Measurements from ENCODE around the gene C17orf100. TPM values are rescaled to one million over a fixed set of nuclear protein-coding genes. Genes with fewer than 3 reads are reported as not detected.

Gene C17orf100
- total and polyA plus RNA-seq, 4 donors, result 0.56 to 33.2 (median 2.7) TPM

GRCh38 chr17:6611231-6611630, 40.3 kb upstream of the C17orf100 start:
- Histone ChIP-seq H3K36me3 (ENCODE audit: control insufficient read depth in 4 of 4, insufficient read depth in 3 of 4, low read depth in 1 of 4, low read length in 3 of 4) (peaks cover 9 to 27% (median 20%) of the 10 kb centered on the region in 4 donors), H3K27ac (ENCODE audit: low read depth in 1 of 2, low read length in 2 of 2) (no peak overlapping the region)

GRCh38 chr17:6623941-6624340, 27.6 kb upstream of the C17orf100 start:
- no peak for DNase-seq (ENCODE audit: low spot score)
- no peak for TF ChIP-seq EGR1 (IDR thresholded peaks at IDR 0.05; ENCODE audit: low read depth in 2 of 2)
- TF ChIP-seq CTCF (IDR thresholded peaks at IDR 0.05; ENCODE audit: low read depth, low read length, missing input control), result no peak
- Histone ChIP-seq H3K27ac (ENCODE audit: low read depth in 1 of 2, low read length in 2 of 2) (no peak overlapping the region), H3K9ac (ENCODE audit: low read depth in 1 of 2, low read length in 2 of 2) (no peak overlapping the region), H3K27me3 (ENCODE audit: control insufficient read depth in 4 of 4, insufficient read depth in 4 of 4, low read length in 3 of 4) (no peaks in the 10 kb centered on the region), H3K36me3 (ENCODE audit: control insufficient read depth in 4 of 4, insufficient read depth in 3 of 4, low read depth in 1 of 4, low read length in 3 of 4) (peaks cover 5 to 32% (median 11%) of the 10 kb centered on the region in 4 donors), H3K4me3 (ENCODE audit: low read depth in 1 of 3, low read length in 3 of 3) (no peak overlapping the region), H3K4me1 (ENCODE audit: control insufficient read depth in 4 of 4, insufficient read depth in 4 of 4, low read length in 3 of 4) (no peaks in the 10 kb centered on the region), H3K9me3 (ENCODE audit: control insufficient read depth in 4 of 4, low read length in 3 of 4) (no peaks in the 10 kb centered on the region)
- WGBS, result 97% methylated on average over 3 of the region's 3 CpGs

More at GRCh38 chr17:6611231-6611630, 40.3 kb upstream of the C17orf100 start:
- 98% methylated on average over 4 of the region's 4 CpGs for WGBS
- no peak for DNase-seq (ENCODE audit: low spot score)
- Histone ChIP-seq H3K9ac (ENCODE audit: low read depth in 1 of 2, low read length in 2 of 2) (no peak overlapping the region), H3K4me3 (ENCODE audit: low read depth in 1 of 3, low read length in 3 of 3) (no peak overlapping the region), H3K27me3 (ENCODE audit: control insufficient read depth in 4 of 4, insufficient read depth in 4 of 4, low read length in 3 of 4) (no peaks in the 10 kb centered on the region), H3K4me1 (ENCODE audit: control insufficient read depth in 4 of 4, insufficient read depth in 4 of 4, low read length in 3 of 4) (no peaks in the 10 kb centered on the region), H3K9me3 (ENCODE audit: control insufficient read depth in 4 of 4, low read length in 3 of 4) (no peaks in the 10 kb centered on the region)
- TF ChIP-seq MAX (IDR thresholded peaks at IDR 0.05) (no peak), CTCF (IDR thresholded peaks at IDR 0.05; ENCODE audit: low read depth, low read length, missing input control) (no peak), REST (IDR thresholded peaks at IDR 0.05) (no peak), FOXA1 (IDR thresholded peaks at IDR 0.05) (no peak)

- Histone ChIP-seq H3K9me3 (ENCODE audit: control insufficient read depth in 4 of 4, low read length in 3 of 4) (no peaks in the 10 kb centered on the region), H3K27me3 (ENCODE audit: control insufficient read depth in 4 of 4, insufficient read depth in 4 of 4, low read length in 3 of 4) (no peaks in the 10 kb centered on the region), H3K9ac (ENCODE audit: low read depth in 1 of 2, low read length in 2 of 2) (no peak overlapping the region), H3K4me1 (ENCODE audit: control insufficient read depth in 4 of 4, insufficient read depth in 4 of 4, low read length in 3 of 4) (no peaks in the 10 kb centered on the region), H3K36me3 (ENCODE audit: control insufficient read depth in 4 of 4, insufficient read depth in 3 of 4, low read depth in 1 of 4, low read length in 3 of 4) (peaks cover 5 to 27% (median 14%) of the 10 kb centered on the region in 4 donors), H3K27ac (ENCODE audit: low read depth in 1 of 2, low read length in 2 of 2) (no peak overlapping the region), H3K4me3 (ENCODE audit: low read depth in 1 of 3, low read length in 3 of 3) (no peak overlapping the region)
- TF ChIP-seq RAD21 (IDR thresholded peaks at IDR 0.05) (no peak), HNF4G (IDR thresholded peaks at IDR 0.05) (no peak), ZBTB33 (IDR thresholded peaks at IDR 0.05) (no peak), MAX (IDR thresholded peaks at IDR 0.05) (no peak), HNF4A (conservative IDR thresholded peaks at IDR 0.05) (no peak)
- WGBS, result 96% methylated on average over 6 of the region's 6 CpGs
- no peak for DNase-seq (ENCODE audit: low spot score)
Observed at GRCh38 chr17:6626616-6627015, 24.9 kb upstream of the C17orf100 start.
